ENCODE measurements around the gene MGAT5. TPM values are rescaled to one million over a fixed set of nuclear protein-coding genes. Genes with fewer than 3 reads are reported as not detected.

MGAT5 gene
- polyA plus RNA-seq, 3 donors, result 51.2 to 54.0 (median 53.7) TPM

GRCh38 chr2:134440336-134440909, 186.6 kb downstream of the MGAT5 start:
- DNase-seq (ENCODE audit: low read depth in 3 of 3, low spot score in 2 of 3), result no peak

GRCh38 chr2:134441153-134441863, 187.4 kb downstream of the MGAT5 start:
- no peak for DNase-seq (ENCODE audit: low read depth in 3 of 3, low spot score in 2 of 3)

- DNase-seq (ENCODE audit: low read depth in 3 of 3, low spot score in 2 of 3), result no peak
Observed at GRCh38 chr2:134443814-134444480, 190.1 kb downstream of the MGAT5 start.

GRCh38 chr2:134445116-134445515, 191.2 kb downstream of the MGAT5 start:
- no peak for DNase-seq (ENCODE audit: low read depth in 3 of 3, low spot score in 2 of 3)

GRCh38 chr2:134445985-134446382, 192.1 kb downstream of the MGAT5 start:
- no peak for DNase-seq (ENCODE audit: low read depth in 3 of 3, low spot score in 2 of 3)

- no peak for DNase-seq (ENCODE audit: low read depth in 3 of 3, low spot score in 2 of 3)
Observed at GRCh38 chr2:134446383-134447017, 192.6 kb downstream of the MGAT5 start.

GRCh38 chr2:134447669-134448068, 193.8 kb downstream of the MGAT5 start:
- no peak for DNase-seq (ENCODE audit: low read depth in 3 of 3, low spot score in 2 of 3)

GRCh38 chr2:134448650-134449049, 194.8 kb downstream of the MGAT5 start:
- DNase-seq (ENCODE audit: low read depth in 3 of 3, low spot score in 2 of 3), result no peak

- no peak for DNase-seq (ENCODE audit: low read depth in 3 of 3, low spot score in 2 of 3)
Observed at GRCh38 chr2:134449157-134449556, 195.3 kb downstream of the MGAT5 start.

GRCh38 chr2:134449751-134450513, 196.1 kb downstream of the MGAT5 start:
- DNase-seq (ENCODE audit: low read depth in 3 of 3, low spot score in 2 of 3), result no peak

GRCh38 chr2:134451347-134451630, 197.4 kb downstream of the MGAT5 start:
- no peak for DNase-seq (ENCODE audit: low read depth in 3 of 3, low spot score in 2 of 3)

GRCh38 chr2:134452042-134452733, 198.3 kb downstream of the MGAT5 start:
- no peak for DNase-seq (ENCODE audit: low read depth in 3 of 3, low spot score in 2 of 3)

GRCh38 chr2:134453476-134453875, 199.6 kb downstream of the MGAT5 start:
- DNase-seq (ENCODE audit: low read depth in 3 of 3, low spot score in 2 of 3), result no peak

GRCh38 chr2:134453973-134454372, 200.1 kb downstream of the MGAT5 start:
- no peak for DNase-seq (ENCODE audit: low read depth in 3 of 3, low spot score in 2 of 3)

GRCh38 chr2:134454426-134454825, 200.6 kb downstream of the MGAT5 start:
- DNase-seq (ENCODE audit: low read depth in 3 of 3, low spot score in 2 of 3), result no peak

GRCh38 chr2:134454931-134455330, 201.1 kb downstream of the MGAT5 start:
- DNase-seq (ENCODE audit: low read depth in 3 of 3, low spot score in 2 of 3), result no peak

GRCh38 chr2:134455426-134455825, 201.6 kb downstream of the MGAT5 start:
- no peak for DNase-seq (ENCODE audit: low read depth in 3 of 3, low spot score in 2 of 3)

- no peak for DNase-seq (ENCODE audit: low read depth in 3 of 3, low spot score in 2 of 3)
Observed at GRCh38 chr2:134457353-134457752, 203.5 kb downstream of the MGAT5 start.

- no peak for DNase-seq (ENCODE audit: low read depth in 3 of 3, low spot score in 2 of 3)
Observed at GRCh38 chr2:134457765-134458472, 204.0 kb downstream of the MGAT5 start.

GRCh38 chr2:134458473-134458853, 204.6 kb downstream of the MGAT5 start:
- DNase-seq (ENCODE audit: low read depth in 3 of 3, low spot score in 2 of 3), result no peak
